B cell (primary cell): ENCODE data around the gene CASP4.

Experiments
- CTCF ChIP-seq: fragments of 200-600 bp; IDR thresholded peaks from one replicate; pipeline ENCODE4 v1.8.0; 2022; ENCODE audit warnings: antibody characterized with exemption, mild to moderate bottlenecking
- EZH2 ChIP-seq: IDR thresholded peaks from 2 replicates; pipeline ENCODE4 v1.6.1; 2012; ENCODE audit warnings: borderline replicate concordance, low read depth, mild to moderate bottlenecking, moderate library complexity, low read length; ENCODE audit not compliant: insufficient read depth, poor library complexity, severe bottlenecking

- TF ChIP-seq CTCF = no peak
- TF ChIP-seq EZH2 = no peak
Measured at GRCh38 chr11:104992781-104993180, 24.4 kb upstream of the CASP4 start.
